ENCODE data around the gene FNDC7.

Gene FNDC7

DNA sequence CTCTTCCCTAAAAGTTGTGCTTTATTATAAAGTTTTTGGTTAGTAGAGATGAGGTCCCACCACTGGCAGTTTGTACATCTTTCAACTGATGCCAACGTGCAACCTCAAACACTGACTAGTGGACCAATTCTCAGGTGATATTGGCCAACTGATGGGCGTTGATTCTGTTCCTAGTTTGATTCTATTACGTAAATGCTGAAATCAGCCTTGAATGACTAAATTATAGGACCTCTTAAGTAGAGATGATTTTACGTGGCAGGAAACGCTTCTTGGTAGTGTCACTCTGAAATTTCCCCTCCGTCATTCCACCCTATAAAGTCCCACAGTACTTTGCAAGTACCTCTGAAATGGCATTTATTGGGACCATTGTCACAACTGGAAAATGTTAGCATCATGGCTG, 8.8 kb upstream of the FNDC7 start:
- peak overlapping the region; percentile 87 for H3K27ac Mint-ChIP-seq (ENCODE audit: low read depth)

GRCh38 chr1:108704496-108704895, 8.2 kb upstream of the FNDC7 start:
- no peak for DNase-seq (ENCODE audit: low spot score in 2 of 2)
- no peak overlapping the region for H3K4me3 Mint-ChIP-seq

More for the DNA sequence above, 8.8 kb upstream of the FNDC7 start:
- Mint-ChIP-seq H3K4me3 (peak overlapping the region; percentile 66), H3K36me3 (ENCODE audit: insufficient read depth) (peaks cover 39% of the 10 kb centered on the region), H3K27me3 (no peaks in the 10 kb centered on the region), H3K9me3 (no peaks in the 10 kb centered on the region), H3K4me1 (peaks cover 36% of the 10 kb centered on the region)
- peak; percentile 81 for ATAC-seq (replicated peaks; ENCODE audit: extremely low read depth, poor library complexity, severe bottlenecking)
- DNase-seq (ENCODE audit: low spot score in 2 of 2), result no peak

DNA sequence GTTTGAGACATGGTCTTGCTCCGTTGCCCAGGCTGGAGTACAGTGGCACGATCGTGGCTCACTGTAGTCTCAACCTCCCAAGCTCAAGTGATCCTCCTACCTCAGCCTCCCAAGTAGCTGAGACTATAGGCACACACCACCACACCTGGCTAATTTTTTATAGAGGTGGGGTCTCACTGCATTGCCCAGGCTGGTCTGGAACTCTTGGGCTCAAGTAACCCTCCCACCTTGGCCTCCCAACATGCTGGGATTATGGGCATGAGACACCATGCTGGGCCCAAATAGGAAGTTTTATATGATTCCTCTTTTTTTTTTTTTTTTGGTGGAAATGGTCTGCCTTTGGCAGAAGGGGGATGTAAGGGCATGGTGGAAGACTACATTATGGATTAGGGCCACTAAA, 6.1 kb upstream of the FNDC7 start:
- H3K27ac Mint-ChIP-seq (ENCODE audit: low read depth), result peak overlapping the region; percentile 92
- H3K36me3 Mint-ChIP-seq (ENCODE audit: insufficient read depth), result peaks cover 20% of the 10 kb centered on the region
- DNase-seq (ENCODE audit: low spot score in 2 of 2) (no peak), ATAC-seq (replicated peaks; ENCODE audit: extremely low read depth, poor library complexity, severe bottlenecking) (no peak)
- no peaks in the 10 kb centered on the region for H3K27me3 Mint-ChIP-seq
- H3K9me3 Mint-ChIP-seq, result no peaks in the 10 kb centered on the region
- no peak overlapping the region for H3K4me3 Mint-ChIP-seq
- H3K4me1 Mint-ChIP-seq, result peaks cover 28% of the 10 kb centered on the region

More at GRCh38 chr1:108704496-108704895, 8.2 kb upstream of the FNDC7 start:
- H3K27me3 Mint-ChIP-seq, result no peaks in the 10 kb centered on the region
- H3K27ac Mint-ChIP-seq (ENCODE audit: low read depth), result peak overlapping the region; percentile 87
- peaks cover 33% of the 10 kb centered on the region for H3K36me3 Mint-ChIP-seq (ENCODE audit: insufficient read depth)
- H3K9me3 Mint-ChIP-seq, result no peaks in the 10 kb centered on the region
- ATAC-seq (replicated peaks; ENCODE audit: extremely low read depth, poor library complexity, severe bottlenecking), result no peak
- peaks cover 34% of the 10 kb centered on the region for H3K4me1 Mint-ChIP-seq

DNA sequence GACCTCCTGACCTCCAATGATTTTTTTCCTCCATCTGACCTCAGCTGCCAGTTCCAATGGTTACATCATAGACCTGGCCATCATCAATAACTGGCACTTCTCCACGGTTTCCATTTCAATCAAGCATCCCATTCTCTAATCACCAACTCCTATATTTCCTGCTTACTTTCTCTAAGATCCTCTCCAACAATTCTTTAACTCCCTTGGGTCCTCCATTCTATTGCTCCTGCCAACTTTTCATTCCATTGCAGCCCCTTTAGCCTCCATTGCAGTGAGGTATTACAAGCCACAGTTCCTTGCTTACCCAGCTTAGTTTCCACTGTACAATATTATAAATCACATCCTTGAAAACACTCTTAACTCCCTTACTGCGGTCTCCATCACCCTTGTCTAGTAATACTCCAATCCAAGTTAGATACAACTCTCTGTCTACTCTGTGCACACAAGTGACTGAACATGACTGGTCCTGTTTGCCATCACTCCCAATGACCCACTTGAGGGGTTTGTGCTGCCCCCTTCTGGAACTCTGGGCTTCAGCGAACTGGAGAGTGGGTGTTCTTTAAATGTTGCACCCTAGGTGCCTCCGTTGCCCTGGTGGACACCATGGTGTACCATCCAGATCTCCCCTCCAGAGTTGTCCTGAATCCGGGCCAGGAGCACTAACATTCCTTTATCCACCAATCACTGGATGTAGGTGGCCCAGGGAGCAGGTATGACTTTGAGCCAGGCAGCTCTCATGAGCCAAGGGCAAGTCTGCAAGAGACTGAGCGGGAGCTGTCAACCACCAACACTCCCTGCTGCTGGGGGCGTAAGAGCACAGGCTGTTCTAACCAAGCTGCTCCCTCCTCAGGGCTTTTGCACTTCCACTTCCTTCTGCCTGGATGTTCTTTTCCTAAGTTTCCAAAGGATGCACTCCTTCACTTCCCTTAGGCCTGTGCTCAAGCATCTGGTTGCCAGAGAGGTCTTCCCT, 3.7 kb upstream of the FNDC7 start:
- no peaks in the 10 kb centered on the region for H3K9me3 Mint-ChIP-seq
- H3K4me1 Mint-ChIP-seq, result peaks cover 27% of the 10 kb centered on the region
- peaks cover 8% of the 10 kb centered on the region for H3K36me3 Mint-ChIP-seq (ENCODE audit: insufficient read depth)
- peak overlapping the region; percentile 41 for H3K27ac Mint-ChIP-seq (ENCODE audit: low read depth)
- ATAC-seq (replicated peaks; ENCODE audit: extremely low read depth, poor library complexity, severe bottlenecking), result peak; percentile 77
- H3K4me3 Mint-ChIP-seq, result no peak overlapping the region
- H3K27me3 Mint-ChIP-seq, result no peaks in the 10 kb centered on the region
- DNase-seq (ENCODE audit: low spot score in 2 of 2), result peak; percentile 43 to 59

- DNase-seq (ENCODE audit: low spot score in 2 of 2) (no peak), ATAC-seq (replicated peaks; ENCODE audit: extremely low read depth, poor library complexity, severe bottlenecking) (no peak)
- Mint-ChIP-seq H3K27me3 (peaks cover 14% of the 10 kb centered on the region), H3K4me1 (no peaks in the 10 kb centered on the region), H3K4me3 (no peak overlapping the region), H3K36me3 (ENCODE audit: insufficient read depth) (no peaks in the 10 kb centered on the region), H3K9me3 (no peaks in the 10 kb centered on the region), H3K27ac (ENCODE audit: low read depth) (no peak overlapping the region)
Observed at GRCh38 chr1:108715932-108716331, 3.2 kb downstream of the FNDC7 start.

GRCh38 chr1:108716437-108717230, 3.9 kb downstream of the FNDC7 start:
- no peak for DNase-seq (ENCODE audit: low spot score in 2 of 2)

DNA sequence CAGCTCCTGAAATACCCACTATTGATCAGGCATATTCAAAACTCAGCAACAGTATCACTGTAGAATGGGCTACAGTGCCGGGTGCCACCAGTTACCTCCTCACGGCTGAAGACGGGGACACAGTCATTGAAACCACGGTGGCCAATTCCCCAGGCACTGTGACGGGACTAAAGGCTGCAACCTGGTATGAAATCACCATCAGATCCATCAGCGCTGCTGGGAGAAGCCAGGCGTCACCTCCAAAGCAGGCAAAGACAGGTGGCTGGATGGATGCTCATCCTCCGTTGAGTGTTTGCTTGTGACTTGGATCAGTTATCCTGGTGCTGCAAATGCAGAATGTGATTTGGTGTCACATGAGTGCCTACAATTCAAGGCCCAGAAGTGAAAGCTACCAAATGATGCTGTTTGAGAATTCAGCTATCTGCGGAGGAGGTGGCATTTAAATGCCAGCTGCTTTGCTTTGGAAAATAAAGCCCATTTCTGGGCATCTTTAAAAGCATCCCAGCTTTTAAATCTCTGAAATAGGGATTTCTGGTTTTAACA, 5.1 kb downstream of the FNDC7 start:
- Mint-ChIP-seq H3K4me1 (no peaks in the 10 kb centered on the region), H3K27ac (ENCODE audit: low read depth) (no peak overlapping the region), H3K27me3 (peaks cover 14% of the 10 kb centered on the region), H3K9me3 (no peaks in the 10 kb centered on the region), H3K36me3 (ENCODE audit: insufficient read depth) (peaks cover 4% of the 10 kb centered on the region), H3K4me3 (no peak overlapping the region)
- ATAC-seq (replicated peaks; ENCODE audit: extremely low read depth, poor library complexity, severe bottlenecking), result no peak
- DNase-seq (ENCODE audit: low spot score in 2 of 2), result no peak

More at GRCh38 chr1:108716437-108717230, 3.9 kb downstream of the FNDC7 start:
- Mint-ChIP-seq H3K4me3 (no peak overlapping the region), H3K9me3 (no peaks in the 10 kb centered on the region), H3K27ac (ENCODE audit: low read depth) (no peak overlapping the region), H3K27me3 (peaks cover 14% of the 10 kb centered on the region), H3K36me3 (ENCODE audit: insufficient read depth) (peaks cover 2% of the 10 kb centered on the region), H3K4me1 (no peaks in the 10 kb centered on the region)
- no peak for ATAC-seq (replicated peaks; ENCODE audit: extremely low read depth, poor library complexity, severe bottlenecking)

GRCh38 chr1:108718927-108719655, 6.4 kb downstream of the FNDC7 start:
- peaks cover 14% of the 10 kb centered on the region for H3K27me3 Mint-ChIP-seq
- no peak for DNase-seq (ENCODE audit: low spot score in 2 of 2)
- no peak for ATAC-seq (replicated peaks; ENCODE audit: extremely low read depth, poor library complexity, severe bottlenecking)
- no peaks in the 10 kb centered on the region for H3K4me1 Mint-ChIP-seq
- peaks cover 4% of the 10 kb centered on the region for H3K36me3 Mint-ChIP-seq (ENCODE audit: insufficient read depth)
- no peaks in the 10 kb centered on the region for H3K9me3 Mint-ChIP-seq
- H3K27ac Mint-ChIP-seq (ENCODE audit: low read depth), result no peak overlapping the region
- H3K4me3 Mint-ChIP-seq, result no peak overlapping the region

DNA sequence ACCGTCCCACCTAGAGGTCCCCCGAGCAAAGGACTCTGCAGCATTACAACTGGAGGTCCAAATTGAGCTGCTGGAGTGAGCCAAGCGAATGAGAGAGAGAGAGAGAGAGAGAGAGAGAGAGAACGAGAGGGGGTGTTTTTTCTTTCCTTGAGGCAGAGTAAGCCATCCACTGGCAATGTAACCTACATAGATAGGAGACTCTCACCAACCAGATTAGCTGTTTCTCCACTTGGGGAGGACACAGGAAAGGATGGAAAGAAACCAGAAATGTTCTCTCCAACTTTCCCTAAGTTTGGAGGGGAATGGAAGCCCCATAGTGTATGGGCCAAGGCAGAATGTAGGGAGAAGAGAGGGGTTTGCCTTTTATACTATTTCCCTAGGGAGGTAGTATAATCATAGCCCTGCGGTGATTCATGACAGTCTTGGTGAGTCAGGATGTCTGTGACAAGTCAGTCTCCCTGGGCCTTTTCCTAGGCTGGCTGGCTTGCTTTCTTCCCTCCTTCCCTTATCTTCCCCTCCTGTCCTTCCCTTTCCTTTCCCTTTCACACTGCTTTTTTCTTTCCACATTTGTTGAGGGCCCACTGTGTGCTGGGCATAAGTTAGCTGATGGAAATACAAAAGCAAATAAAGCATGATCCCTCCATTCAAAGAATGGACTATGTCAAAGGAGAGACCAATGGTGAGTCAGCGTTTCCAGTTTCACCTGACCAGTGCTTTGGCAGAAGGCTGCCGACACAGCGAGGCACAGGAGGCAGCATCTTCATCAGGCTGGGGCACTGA, 7.1 kb downstream of the FNDC7 start:
- Mint-ChIP-seq H3K9me3 (no peaks in the 10 kb centered on the region), H3K27ac (ENCODE audit: low read depth) (no peak overlapping the region), H3K4me1 (no peaks in the 10 kb centered on the region), H3K27me3 (peaks cover 14% of the 10 kb centered on the region), H3K36me3 (ENCODE audit: insufficient read depth) (peaks cover 4% of the 10 kb centered on the region), H3K4me3 (no peak overlapping the region)
- no peak for ATAC-seq (replicated peaks; ENCODE audit: extremely low read depth, poor library complexity, severe bottlenecking)
- no peak for DNase-seq (ENCODE audit: low spot score in 2 of 2)

- Mint-ChIP-seq H3K9me3 (no peaks in the 10 kb centered on the region), H3K4me1 (no peaks in the 10 kb centered on the region), H3K36me3 (ENCODE audit: insufficient read depth) (peaks cover 4% of the 10 kb centered on the region), H3K4me3 (no peak overlapping the region), H3K27ac (ENCODE audit: low read depth) (no peak overlapping the region), H3K27me3 (peaks cover 15% of the 10 kb centered on the region)
- ATAC-seq (replicated peaks; ENCODE audit: extremely low read depth, poor library complexity, severe bottlenecking) (no peak), DNase-seq (ENCODE audit: low spot score in 2 of 2) (no peak)
Observed at GRCh38 chr1:108722292-108722691, 9.6 kb downstream of the FNDC7 start.

DNA sequence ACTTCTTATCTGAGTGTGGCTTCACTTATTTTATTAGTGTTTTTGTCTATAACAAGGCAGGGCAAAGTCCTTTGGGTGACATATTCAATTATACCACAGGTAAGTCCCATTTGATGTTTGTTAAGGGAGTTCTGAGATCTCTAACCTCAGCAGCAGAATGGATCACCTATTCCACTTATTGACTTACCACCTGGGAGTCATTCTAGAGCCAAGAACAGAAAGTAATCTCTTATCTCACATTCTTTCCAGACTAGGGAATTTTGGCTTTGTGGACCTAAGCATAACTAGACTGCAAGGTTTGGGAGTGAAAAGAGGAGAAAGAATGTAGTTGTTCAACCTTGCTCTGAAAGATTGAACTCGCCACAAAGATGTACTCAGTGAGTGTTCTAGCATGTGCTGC, 13.2 kb downstream of the FNDC7 start:
- DNase-seq (ENCODE audit: low spot score in 2 of 2), result no peak
- Mint-ChIP-seq H3K27me3 (peaks cover 26% of the 10 kb centered on the region), H3K9me3 (no peaks in the 10 kb centered on the region), H3K4me3 (no peak overlapping the region), H3K27ac (ENCODE audit: low read depth) (no peak overlapping the region), H3K36me3 (ENCODE audit: insufficient read depth) (peaks cover 5% of the 10 kb centered on the region), H3K4me1 (no peaks in the 10 kb centered on the region)
- no peak for ATAC-seq (replicated peaks; ENCODE audit: extremely low read depth, poor library complexity, severe bottlenecking)

All from central memory CD8-positive, alpha-beta T cell (primary cell).